22Rv1 (cell line): Measurements from ENCODE around the gene LRRC8D.
"Not testable (repeated sequence)": the region's sequence is repeated elsewhere in the genome, so short reads cannot be mapped to it uniquely, and the experiment has no call there.

Experiments used
- CTCF ChIP-seq: fragments of 450-650 bp; IDR thresholded peaks from 2 replicates; pipeline ENCODE4 v1.5.1; 2017; ENCODE audit warnings: mild to moderate bottlenecking
- ZFX ChIP-seq: fragments of 450-650 bp; IDR thresholded peaks from 2 replicates; pipeline ENCODE4 v1.6.1; 2017; ENCODE audit warnings: antibody characterized with exemption, borderline replicate concordance

GRCh38 chr1:89777271-89777670 lies 43.6 kb upstream of the LRRC8D start:
- TF ChIP-seq CTCF, ZFX: not testable (repeated sequence)
